ENCODE data around the gene FGL2. TPM values are rescaled to one million over a fixed set of nuclear protein-coding genes. Genes with fewer than 3 reads are reported as not detected.

Gene FGL2
- total RNA-seq, 1 experiment from 2014 or later = not detected

- H4K8ac ChIP-seq (replicated peaks; ENCODE audit: insufficient read length, low read depth, low read length) = no peak overlapping the region
- no peaks in the 10 kb centered on the region for H3K9me3 ChIP-seq (ENCODE audit: control insufficient read depth, low read depth, low read length)
- H3K4ac ChIP-seq (ENCODE audit: low read depth, low read length) = no peak overlapping the region
- H3K4me1 Mint-ChIP-seq = peaks cover 18 to 24% of the 10 kb centered on the region in 2 experiments
- no peak for TF ChIP-seq CTCF (conservative IDR thresholded peaks at IDR 0.05)
- H2BK15ac ChIP-seq (ENCODE audit: low read depth, low read length) = no peak overlapping the region
- H3K23me2 ChIP-seq (ENCODE audit: insufficient read length, low read depth, low read length, poor library complexity, severe bottlenecking) = no peaks in the 10 kb centered on the region
- H3K4me1 ChIP-seq (ENCODE audit: insufficient read depth, low read length) = peaks cover 7% of the 10 kb centered on the region; the same call in 1 of the 2 replicates
- H2AK5ac ChIP-seq (ENCODE audit: insufficient read length, low read length) = no peak overlapping the region
- H2BK5ac ChIP-seq (ENCODE audit: insufficient read length, low read length) = no peak overlapping the region
- H3K79me2 ChIP-seq (ENCODE audit: insufficient read depth, low read length) = no peaks in the 10 kb centered on the region
- H3K27ac Mint-ChIP-seq = no peak overlapping the region
- H3T11ph ChIP-seq (ENCODE audit: low read length) = no peak overlapping the region
- no peak for DNase-seq
- no peak overlapping the region for H4K91ac ChIP-seq (ENCODE audit: insufficient read length, low read depth, low read length)
- H3K14ac ChIP-seq (ENCODE audit: insufficient read depth, low read length) = no peak overlapping the region
- no peak overlapping the region for H3K4me2 ChIP-seq (ENCODE audit: insufficient read depth, insufficient read length, low read length)
- H2BK20ac ChIP-seq (ENCODE audit: low read depth, low read length, poor library complexity, severe bottlenecking) = no peak overlapping the region
- H2BK120ac ChIP-seq (ENCODE audit: low read depth, low read length, poor library complexity, severe bottlenecking) = no peak overlapping the region
- no peak overlapping the region for H4K5ac ChIP-seq (ENCODE audit: insufficient read length, low read depth, low read length)
- H4K20me1 ChIP-seq (ENCODE audit: control insufficient read depth, insufficient read depth, insufficient read length) = no peaks in the 10 kb centered on the region
- no peaks in the 10 kb centered on the region for H3K27me3 ChIP-seq (ENCODE audit: insufficient read depth, low read length)
- no peak overlapping the region for H3K18ac ChIP-seq (ENCODE audit: insufficient read length, low read depth, low read length)
- no peak overlapping the region for H3K9ac ChIP-seq (ENCODE audit: extremely low read depth, insufficient read length, low read length)
- H2AFZ ChIP-seq (ENCODE audit: low read length) = no peak overlapping the region
- H3K23ac ChIP-seq (ENCODE audit: insufficient read length, low read depth, low read length) = no peak overlapping the region
- no peaks in the 10 kb centered on the region for H3K27me3 Mint-ChIP-seq (ENCODE audit: low read depth)
- no peaks in the 10 kb centered on the region for H3K79me1 ChIP-seq (ENCODE audit: insufficient read depth, low read depth, low read length, poor library complexity, severe bottlenecking)
- no peak overlapping the region for H2BK12ac ChIP-seq (ENCODE audit: insufficient read length, low read depth, low read length)
- H3K9me3 Mint-ChIP-seq = no peaks in the 10 kb centered on the region
- no CpG with 5 or more reads among the region's 5 CpGs for WGBS (ENCODE audit: extremely low coverage, insufficient read length, low lambda C conversion rate)
- no peak overlapping the region for H3K56ac ChIP-seq (ENCODE audit: insufficient read length, low read depth, low read length)
- H3K36me3 Mint-ChIP-seq (ENCODE audit: insufficient read depth in 1 of 3, low read depth in 3 of 3) = peaks cover 0 to 1% (median 0%) of the 10 kb centered on the region in 3 experiments; a peak in 1 of 7 replicates
- no peak overlapping the region for H3K4me3 Mint-ChIP-seq
- H3K27ac ChIP-seq (ENCODE audit: insufficient read length, low read depth, low read length) = no peak overlapping the region
These were observed 46.5 kb upstream of the FGL2 start for GRCh38 chr7:77246026-77246640.
